Endothelial cell of umbilical vein (primary cell): ENCODE results near the gene TMEM98. TPM values are rescaled to one million over a fixed set of nuclear protein-coding genes. Genes with fewer than 3 reads are reported as not detected.

ENCODE experiments used
- BruUV-seq: library from RNA; stranded (reverse); fragments of 400-500 nt; replicated peaks from 2 replicates; lab custom pipeline; 2021; lab: Mats Ljungman, UMichigan
- CTCF ChIA-PET: fragments of 300-600, 350-600 bp; sonication (Branson Sonifier 250); formaldehyde crosslinking; loops from one replicate; lab custom pipeline; 2021; ENCODE audit warnings: antibody characterized with exemption, inconsistent platforms; lab: Charles Lee
- POLR2A ChIA-PET: fragments of 300-600, 350-600 bp; sonication (Branson Sonifier 250); formaldehyde crosslinking; loops from one replicate; lab custom pipeline; 2021; ENCODE audit warnings: antibody characterized with exemption, inconsistent platforms; lab: Charles Lee
- DNase-seq: peaks from one replicate; pipeline ENCODE4 v3.0.0-alpha.2; 2011; ENCODE audit warnings: low read depth, low spot score
- FAIRE-seq: peaks from 2 replicates; lab custom pipeline; 2011; peaks lifted over from hg19 to GRCh38; lab: Jason Lieb, UNC
- H2AFZ ChIP-seq: 2 replicates; pipeline ENCODE4 v1.6.0; 2012; ENCODE audit warnings: low read depth, low read length, control low read depth, inconsistent platforms
- H3K27ac ChIP-seq: 2 replicates; pipeline ENCODE4 v1.5.1; 2011; ENCODE audit warnings: low read depth, mild to moderate bottlenecking, control low read depth, low read length, moderate library complexity; ENCODE audit not compliant: insufficient read depth
- H3K27me3 ChIP-seq, 2 experiments: 2 replicates each; pipeline versions ENCODE4 v1.6.0 to v1.6.1; 2011; ENCODE audit warnings: low read length in 2 of 2, mixed read lengths in 1 of 2; ENCODE audit not compliant: control insufficient read depth in 2 of 2, insufficient read depth in 2 of 2
- H3K36me3 ChIP-seq, 2 experiments: 2 replicates in 1 of 2; 3 replicates in 1 of 2; pipeline ENCODE4 v1.5.1; 2011; ENCODE audit warnings: low read length in 2 of 2, mild to moderate bottlenecking in 1 of 2, moderate library complexity in 1 of 2; ENCODE audit not compliant: control insufficient read depth in 2 of 2, insufficient read depth in 2 of 2; ENCODE audit errors: extremely low read depth in 1 of 2
- H3K4me1 ChIP-seq: 3 replicates; pipeline ENCODE4 v1.5.1; 2011; ENCODE audit warnings: mild to moderate bottlenecking, low read length; ENCODE audit not compliant: control insufficient read depth, insufficient read depth; ENCODE audit errors: extremely low read depth
- H3K4me2 ChIP-seq: 2 replicates; pipeline ENCODE4 v1.6.1; 2011; ENCODE audit warnings: low read length, control low read depth, mixed read lengths; ENCODE audit not compliant: insufficient read depth
- H3K4me3 ChIP-seq, 3 experiments: fragments of 200-600 bp in 1 of 3; sonication (generic), shearing (Covaris generic) in 1 of 3; replicated peaks in 1 of 3; 2 replicates each; pipeline ENCODE4 v1.5.1; 2011 to 2016; ENCODE audit warnings: control low read depth in 3 of 3, low read length in 3 of 3, mild to moderate bottlenecking in 2 of 3, inconsistent platforms in 1 of 3, low read depth in 1 of 3, moderate library complexity in 1 of 3; ENCODE audit not compliant: insufficient read depth in 1 of 3
- H3K79me2 ChIP-seq: 2 replicates; pipeline ENCODE4 v1.6.0; 2012; ENCODE audit warnings: low read length, inconsistent platforms; ENCODE audit not compliant: control insufficient read depth, insufficient read depth
- H3K9ac ChIP-seq: replicated peaks from 2 replicates; pipeline ENCODE3; 2011; ENCODE audit warnings: low read length, control low read depth; ENCODE audit not compliant: insufficient read depth; ENCODE audit errors: extremely low read depth
- H3K9me1 ChIP-seq: replicated peaks from 3 replicates; pipeline ENCODE4 v1.6.0; 2011; ENCODE audit warnings: mild to moderate bottlenecking, low read length; ENCODE audit not compliant: control insufficient read depth, insufficient read depth; ENCODE audit errors: extremely low read depth
- H3K9me3 ChIP-seq: replicated peaks from 2 replicates; pipeline ENCODE4 v1.5.1; 2012; ENCODE audit warnings: low read length, inconsistent platforms; ENCODE audit not compliant: control insufficient read depth, insufficient read depth
- H4K20me1 ChIP-seq: replicated peaks from 2 replicates; pipeline ENCODE3; 2011; ENCODE audit warnings: mild to moderate bottlenecking, low read length; ENCODE audit not compliant: control insufficient read depth, insufficient read depth; ENCODE audit errors: extremely low read depth
- CTCF ChIP-seq, 2 donors: IDR thresholded peaks; 1 replicate in 1 of 2; 2 replicates in 1 of 2; pipeline ENCODE4 v1.5.1; 2011; ENCODE audit warnings: low read length in 2 of 2, mild to moderate bottlenecking in 2 of 2, moderate library complexity in 2 of 2, control low read depth in 1 of 2, inconsistent platforms in 1 of 2, low read depth in 1 of 2; ENCODE audit not compliant: insufficient read depth in 1 of 2; ENCODE audit errors: extremely low read depth in 1 of 2
- EZH2 ChIP-seq: IDR thresholded peaks from 2 replicates; pipeline ENCODE4 v1.6.1; 2012; ENCODE audit warnings: borderline replicate concordance, low read depth, mild to moderate bottlenecking, moderate library complexity, low read length, inconsistent platforms; ENCODE audit not compliant: severe bottlenecking
- FOS ChIP-seq: IDR thresholded peaks from 2 replicates; pipeline ENCODE4 v1.6.1; 2011; ENCODE audit warnings: mild to moderate bottlenecking, low read length, moderate library complexity, borderline replicate concordance; ENCODE audit not compliant: insufficient read depth
- GATA2 ChIP-seq: IDR thresholded peaks from 2 replicates; pipeline ENCODE4 v1.7.0; 2011; ENCODE audit warnings: low read depth, mild to moderate bottlenecking, moderate library complexity, mixed read lengths, low read length; ENCODE audit not compliant: insufficient read length, insufficient read depth
- JUN ChIP-seq: IDR thresholded peaks from 2 replicates; pipeline ENCODE4 v1.6.1; 2011; ENCODE audit warnings: borderline replicate concordance, low read depth; ENCODE audit not compliant: insufficient read length, insufficient read depth
- MYC ChIP-seq: IDR thresholded peaks from one replicate; pipeline ENCODE4 v1.6.1; 2011; ENCODE audit warnings: mild to moderate bottlenecking, low read depth, low read length
- POLR2A ChIP-seq: IDR thresholded peaks from 2 replicates; pipeline ENCODE4 v1.6.1; 2012; ENCODE audit warnings: low read depth, mild to moderate bottlenecking, control low read depth, low read length
- POLR2AphosphoS5 ChIP-seq: IDR thresholded peaks from 2 replicates; pipeline ENCODE4 v1.6.1; 2012; ENCODE audit warnings: low read depth, mild to moderate bottlenecking, control low read depth, low read length, moderate library complexity; ENCODE audit not compliant: insufficient read depth
- dilution Hi-C: fragments of 300-500 bp; cut with MboI; formaldehyde crosslinking; loops from one replicate; pipeline ENCODE4 v1.15.0; 2019; ENCODE audit warnings: low sequenced_read_pairs; ENCODE audit not compliant: extremely low pct_ligation_motif_present
- intact Hi-C: fragments of 100-400 bp; cut with micrococcal nuclease; formaldehyde crosslinking; loops from one replicate; pipeline ENCODE4 v1.10.0; 2022
- polyA plus RNA-seq, 4 experiments: library from polyadenylated mRNA; depleted of rRNA in 3 of 4; stranded (reverse) in 3 of 4; unstranded in 1 of 4; fragments of >200 nt; gene quantifications; 2 replicates each; pipeline versions ENCODE4 v1.2.1 to v1.2.3, GENCODE V29; 2011 to 2012; ENCODE audit warnings: missing spikeins in 1 of 4
- total RNA-seq: library from RNA; stranded (reverse); gene quantifications from 2 replicates; pipeline ENCODE4 v1.2.3, GENCODE V29; 2021
- TF ChIP-seq, protein P1 (sequence below): IDR thresholded peaks from 2 replicates; pipeline ENCODE4 v1.6.1; 2011; ENCODE audit not compliant: insufficient read depth, insufficient read length

The TMEM98 gene
- total and polyA plus RNA-seq, 2 donors (not counting 3 experiments of a cell fraction or from before 2014, with no cell fraction given): 83.6 to 456 TPM

DNA sequence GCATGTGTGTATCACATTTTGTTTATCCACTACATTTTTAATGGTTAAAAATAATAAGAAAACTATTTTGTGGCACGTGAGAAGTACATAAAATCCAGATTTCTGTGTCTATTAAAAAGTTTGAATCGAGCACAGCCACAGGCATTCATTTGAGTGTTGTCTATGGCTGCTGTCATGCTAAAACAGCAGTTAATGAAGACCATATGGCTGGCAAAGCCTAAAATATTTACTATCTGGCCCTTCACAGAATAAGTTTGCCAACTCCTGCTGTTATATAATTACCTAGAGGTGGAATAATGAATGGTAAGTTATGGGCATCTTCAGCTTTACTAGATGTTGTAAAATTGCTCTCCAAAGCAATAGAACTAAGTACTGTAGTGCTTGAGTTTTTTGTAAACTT lies 30.5 kb downstream of the TMEM98 start:
- dilution Hi-C loops (no loop called here), intact Hi-C loops (no loop called here)
- no TSS peak for BruUV-seq
- Histone ChIP-seq H3K9me1 (no peaks in the 10 kb centered on the region), H2AFZ (no peak overlapping the region), H3K27ac (no peak overlapping the region), H3K4me3 (no peak overlapping the region), H3K27me3 (peaks cover 3 to 11% of the 10 kb centered on the region in 2 experiments), H3K9me3 (no peaks in the 10 kb centered on the region), H4K20me1 (no peaks in the 10 kb centered on the region), H3K36me3 (no peaks in the 10 kb centered on the region), H3K79me2 (no peaks in the 10 kb centered on the region), H3K9ac (no peak overlapping the region), H3K4me2 (no peak overlapping the region), H3K4me1 (no peaks in the 10 kb centered on the region)
- POLR2A ChIA-PET: no interaction called here
- no peak for DNase-seq
- TF ChIP-seq FOS: no peak
- TF ChIP-seq GATA2: no peak
- no peak for TF ChIP-seq JUN
- TF ChIP-seq, protein P1, sequence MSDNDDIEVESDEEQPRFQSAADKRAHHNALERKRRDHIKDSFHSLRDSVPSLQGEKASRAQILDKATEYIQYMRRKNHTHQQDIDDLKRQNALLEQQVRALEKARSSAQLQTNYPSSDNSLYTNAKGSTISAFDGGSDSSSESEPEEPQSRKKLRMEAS: no peak
- TF ChIP-seq MYC: no peak
- TF ChIP-seq POLR2A: no peak
- no peak for TF ChIP-seq EZH2
- TF ChIP-seq CTCF (IDR thresholded peaks at IDR 0.05; ENCODE audit: extremely low read depth in 1 of 2, insufficient read depth in 1 of 2, low read depth in 1 of 2, low read length in 2 of 2): no peak
- TF ChIP-seq POLR2AphosphoS5: no peak
- CTCF ChIA-PET: no interaction called here
- FAIRE-seq: no peak
